Astrocyte (in vitro differentiated cells and primary cell): ENCODE measurements around the gene GAMT. TPM values are rescaled to one million over a fixed set of nuclear protein-coding genes. Genes with fewer than 3 reads are reported as not detected.
A peak's percentile ranks its signal among the peaks of the same experiment; 100 is the strongest.

Experiments
- DNase-seq: peaks from one replicate; pipeline ENCODE4 v3.0.0-alpha.2; 2010; ENCODE audit warnings: low read depth
- FAIRE-seq: peaks from 2 replicates; lab custom pipeline; 2011; peaks lifted over from hg19 to GRCh38; lab: Jason Lieb, UNC
- H2AFZ ChIP-seq: 2 replicates; pipeline ENCODE4 v1.6.0; 2012; ENCODE audit warnings: low read depth, low read length, inconsistent platforms
- H3K27ac ChIP-seq: 2 replicates; pipeline ENCODE4 v1.5.1; 2011; ENCODE audit warnings: low read depth, low read length, inconsistent platforms
- H3K27me3 ChIP-seq: 2 replicates; pipeline ENCODE4 v1.6.0; 2011; ENCODE audit warnings: low read length, inconsistent platforms; ENCODE audit not compliant: insufficient read depth
- H3K36me3 ChIP-seq: 2 replicates; pipeline ENCODE4 v1.5.1; 2011; ENCODE audit warnings: low read length, inconsistent platforms; ENCODE audit not compliant: insufficient read depth
- H3K4me1 ChIP-seq: 2 replicates; pipeline ENCODE4 v1.5.1; 2011; ENCODE audit warnings: low read length, inconsistent platforms; ENCODE audit not compliant: insufficient read depth
- H3K4me2 ChIP-seq: 2 replicates; pipeline ENCODE4 v1.6.0; 2012; ENCODE audit warnings: low read length, inconsistent platforms
- H3K4me3 ChIP-seq: 2 replicates; pipeline ENCODE4 v1.5.1; 2011; ENCODE audit warnings: low read depth, mild to moderate bottlenecking, low read length, inconsistent platforms; ENCODE audit not compliant: insufficient read depth
- H3K79me2 ChIP-seq: 2 replicates; pipeline ENCODE4 v1.6.0; 2012; ENCODE audit warnings: mild to moderate bottlenecking, low read length, inconsistent platforms; ENCODE audit not compliant: insufficient read depth
- H3K9ac ChIP-seq: 2 replicates; pipeline ENCODE4 v1.6.0; 2012; ENCODE audit warnings: mild to moderate bottlenecking, low read length, inconsistent platforms
- H3K9me3 ChIP-seq: 2 replicates; pipeline ENCODE4 v1.5.1; 2012; ENCODE audit warnings: low read depth, mild to moderate bottlenecking, low read length, inconsistent platforms; ENCODE audit not compliant: insufficient read depth
- H4K20me1 ChIP-seq: 2 replicates; pipeline ENCODE4 v1.6.0; 2012; ENCODE audit warnings: low read length, inconsistent platforms; ENCODE audit not compliant: insufficient read depth
- H3K27ac Mint-ChIP-seq: one replicate; pipeline ENCODE4 v1.8.0; 2021; ENCODE audit warnings: mild to moderate bottlenecking, mixed read lengths; ENCODE audit not compliant: unreplicated experiment
- H3K27me3 Mint-ChIP-seq: one replicate; pipeline ENCODE4 v1.8.0; 2021; ENCODE audit warnings: low read depth, mixed read lengths; ENCODE audit not compliant: unreplicated experiment
- H3K36me3 Mint-ChIP-seq: one replicate; pipeline ENCODE4 v1.8.0; 2021; ENCODE audit warnings: low read depth, mixed read lengths; ENCODE audit not compliant: unreplicated experiment
- H3K4me1 Mint-ChIP-seq: one replicate; pipeline ENCODE4 v1.8.0; 2021; ENCODE audit warnings: low read depth, mixed read lengths; ENCODE audit not compliant: unreplicated experiment
- H3K4me3 Mint-ChIP-seq: one replicate; pipeline ENCODE4 v1.8.0; 2021; ENCODE audit warnings: mild to moderate bottlenecking, moderate library complexity, mixed read lengths; ENCODE audit not compliant: unreplicated experiment
- H3K9me3 Mint-ChIP-seq: one replicate; pipeline ENCODE4 v1.8.0; 2021; ENCODE audit warnings: mild to moderate bottlenecking, mixed read lengths; ENCODE audit not compliant: unreplicated experiment
- EZH2 ChIP-seq: IDR thresholded peaks from 2 replicates; pipeline ENCODE4 v1.6.1; 2012; ENCODE audit warnings: mild to moderate bottlenecking, low read length, inconsistent platforms; ENCODE audit not compliant: insufficient read depth
- total RNA-seq: library from RNA; stranded (reverse); gene quantifications from 2 replicates; pipeline ENCODE4 v1.2.1, GENCODE V29; 2021
- TF ChIP-seq, protein P1 (sequence below): IDR thresholded peaks from 2 replicates; pipeline ENCODE4 v1.5.1; 2011; ENCODE audit warnings: low read depth, mild to moderate bottlenecking, inconsistent platforms, low read length, moderate library complexity; ENCODE audit not compliant: insufficient read depth

GAMT gene
- total RNA-seq, 1 donor from 2014 or later: 35.9 TPM

DNA sequence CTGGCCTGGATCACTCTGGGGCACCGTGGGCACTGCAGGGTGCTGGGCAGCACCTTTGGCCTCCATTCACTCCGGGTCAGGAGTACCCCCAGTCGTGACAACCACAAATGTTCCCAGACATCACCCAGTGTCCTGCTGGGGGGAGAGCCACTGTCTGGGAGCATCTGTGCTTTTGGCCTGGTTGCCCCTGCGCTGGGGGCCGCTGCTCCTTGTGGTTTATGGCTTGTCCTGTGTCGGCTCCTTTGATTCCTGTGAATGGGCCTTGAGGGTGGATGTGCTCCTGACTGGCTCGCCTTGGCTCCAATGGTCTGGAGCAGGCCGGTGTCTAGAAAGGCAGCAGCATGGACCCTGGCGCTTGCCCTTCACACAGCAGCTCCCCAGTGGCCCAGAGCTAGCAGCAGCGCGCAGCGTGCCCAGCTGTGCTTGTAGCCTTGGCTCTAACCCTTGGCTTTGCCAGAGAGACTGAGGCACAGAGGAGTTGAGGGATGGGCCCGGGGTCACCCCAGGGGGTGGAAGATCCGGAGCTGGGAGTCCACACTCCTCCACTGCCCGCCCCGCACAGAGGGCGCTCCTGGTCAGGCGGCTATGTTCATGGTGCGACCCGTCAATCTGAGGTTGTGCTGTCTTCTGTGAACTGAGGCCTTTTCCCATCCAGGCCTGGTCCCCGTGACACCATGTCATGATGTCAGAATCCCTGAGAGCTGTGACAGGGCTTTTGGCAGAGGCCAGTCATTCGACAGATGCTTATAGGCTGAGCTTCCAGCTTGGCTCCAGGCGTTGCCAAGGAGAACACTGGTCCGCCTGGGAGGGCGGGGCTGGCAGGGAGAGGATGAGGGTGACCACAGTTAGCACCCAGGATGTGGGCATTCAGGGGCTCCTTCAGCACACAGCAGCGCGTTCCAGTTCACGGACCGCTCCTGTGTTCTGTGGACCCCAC lies 10.2 kb upstream of the GAMT start:
- Histone ChIP-seq H3K9ac (peak overlapping the region; percentile 93), H3K4me1 (peaks cover 61% of the 10 kb centered on the region), H3K27ac (peak overlapping the region; percentile 36), H3K4me2 (peak overlapping the region; percentile 96), H3K27me3 (no peaks in the 10 kb centered on the region), H4K20me1 (peaks cover 78% of the 10 kb centered on the region), H3K36me3 (peaks cover 7% of the 10 kb centered on the region), H3K79me2 (peaks cover 89% of the 10 kb centered on the region), H3K9me3 (no peaks in the 10 kb centered on the region), H2AFZ (no peak overlapping the region), H3K4me3 (no peak overlapping the region)
- FAIRE-seq (no peak), DNase-seq (peak; percentile 47)
- Mint-ChIP-seq H3K36me3 (peaks cover 7% of the 10 kb centered on the region), H3K27me3 (no peaks in the 10 kb centered on the region), H3K4me1 (peaks cover 48% of the 10 kb centered on the region), H3K4me3 (no peak overlapping the region), H3K9me3 (no peaks in the 10 kb centered on the region), H3K27ac (peak overlapping the region; percentile 78)
- TF ChIP-seq, protein P1, sequence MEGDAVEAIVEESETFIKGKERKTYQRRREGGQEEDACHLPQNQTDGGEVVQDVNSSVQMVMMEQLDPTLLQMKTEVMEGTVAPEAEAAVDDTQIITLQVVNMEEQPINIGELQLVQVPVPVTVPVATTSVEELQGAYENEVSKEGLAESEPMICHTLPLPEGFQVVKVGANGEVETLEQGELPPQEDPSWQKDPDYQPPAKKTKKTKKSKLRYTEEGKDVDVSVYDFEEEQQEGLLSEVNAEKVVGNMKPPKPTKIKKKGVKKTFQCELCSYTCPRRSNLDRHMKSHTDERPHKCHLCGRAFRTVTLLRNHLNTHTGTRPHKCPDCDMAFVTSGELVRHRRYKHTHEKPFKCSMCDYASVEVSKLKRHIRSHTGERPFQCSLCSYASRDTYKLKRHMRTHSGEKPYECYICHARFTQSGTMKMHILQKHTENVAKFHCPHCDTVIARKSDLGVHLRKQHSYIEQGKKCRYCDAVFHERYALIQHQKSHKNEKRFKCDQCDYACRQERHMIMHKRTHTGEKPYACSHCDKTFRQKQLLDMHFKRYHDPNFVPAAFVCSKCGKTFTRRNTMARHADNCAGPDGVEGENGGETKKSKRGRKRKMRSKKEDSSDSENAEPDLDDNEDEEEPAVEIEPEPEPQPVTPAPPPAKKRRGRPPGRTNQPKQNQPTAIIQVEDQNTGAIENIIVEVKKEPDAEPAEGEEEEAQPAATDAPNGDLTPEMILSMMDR: no peak
- no peak for TF ChIP-seq EZH2

DNA sequence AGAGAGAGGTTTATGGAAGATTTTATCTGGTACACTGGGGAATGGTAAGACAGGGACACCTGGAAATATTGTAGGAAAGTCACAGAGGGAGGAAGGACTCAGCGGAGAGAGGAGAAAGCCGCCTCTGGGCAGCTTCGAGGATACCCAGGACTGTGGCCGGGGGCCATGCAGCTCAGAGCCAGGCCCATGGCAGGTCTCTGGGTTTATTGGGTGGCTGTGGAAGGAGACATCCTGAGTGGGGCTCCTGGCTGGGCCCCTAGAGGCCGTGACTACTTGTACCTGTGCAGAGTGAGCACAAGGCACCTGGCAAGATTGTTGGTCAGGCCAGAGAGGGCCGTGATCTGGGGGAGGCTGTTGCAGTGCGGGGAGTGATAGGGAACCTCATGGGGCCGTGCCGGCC lies 9.4 kb upstream of the GAMT start:
- peak overlapping the region; percentile 97 for H3K4me3 Mint-ChIP-seq
- Histone ChIP-seq H3K27ac (peak overlapping the region; percentile 36), H3K36me3 (peaks cover 7% of the 10 kb centered on the region), H4K20me1 (peaks cover 70% of the 10 kb centered on the region), H3K27me3 (no peaks in the 10 kb centered on the region), H2AFZ (no peak overlapping the region), H3K4me1 (peaks cover 54% of the 10 kb centered on the region), H3K9ac (peak overlapping the region; percentile 93), H3K79me2 (peaks cover 82% of the 10 kb centered on the region), H3K9me3 (no peaks in the 10 kb centered on the region), H3K4me2 (peak overlapping the region; percentile 96), H3K4me3 (no peak overlapping the region)
- DNase-seq (no peak), FAIRE-seq (no peak)
- H3K9me3 Mint-ChIP-seq: no peaks in the 10 kb centered on the region
- no peak overlapping the region for H3K27ac Mint-ChIP-seq
- peaks cover 4% of the 10 kb centered on the region for H3K36me3 Mint-ChIP-seq
- H3K4me1 Mint-ChIP-seq: peaks cover 43% of the 10 kb centered on the region
- H3K27me3 Mint-ChIP-seq: no peaks in the 10 kb centered on the region
- TF ChIP-seq, protein P1: no peak
- no peak for TF ChIP-seq EZH2
